Epithelial cell of esophagus (primary cell): ENCODE measurements around the gene PPM1E.
A peak's percentile ranks its signal among the peaks of the same experiment; 100 is the strongest.
"Not testable (repeated sequence)": the region's sequence is repeated elsewhere in the genome, so short reads cannot be mapped to it uniquely, and the experiment has no call there.

Source experiments
- DNase-seq: peaks from one replicate; pipeline ENCODE4 v3.0.0; 2010; ENCODE audit warnings: low read depth
- H3K4me3 ChIP-seq: 2 replicates; pipeline ENCODE4 v1.5.1; 2011; ENCODE audit warnings: mild to moderate bottlenecking, low read length, control low read depth
- TF ChIP-seq, protein P1 (sequence below): IDR thresholded peaks from 2 replicates; pipeline ENCODE4 v1.5.1; 2011; ENCODE audit warnings: low read depth, mild to moderate bottlenecking, low read length, control low read depth, inconsistent platforms; ENCODE audit not compliant: insufficient read depth; ENCODE audit errors: missing control alignments

Gene PPM1E

DNA sequence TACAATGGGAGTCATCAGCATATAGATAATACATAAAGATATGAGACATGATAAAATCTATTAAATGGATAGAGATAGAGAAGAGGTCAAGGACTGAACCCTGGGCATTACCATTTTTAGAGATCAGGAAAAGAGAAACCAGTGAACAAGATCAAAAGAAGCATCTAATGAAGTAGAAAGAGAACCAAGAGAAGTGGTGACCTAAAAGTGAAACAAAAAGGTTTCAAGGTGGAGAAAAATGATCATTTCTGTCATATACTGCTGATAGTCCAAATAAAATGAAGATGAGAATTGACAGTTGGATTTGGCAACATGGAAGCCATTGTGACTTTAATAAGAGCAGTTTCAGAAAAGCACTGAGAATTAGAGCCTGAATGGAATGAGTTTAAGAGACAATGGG, 165.1 kb downstream of the PPM1E start:
- TF ChIP-seq, protein P1, sequence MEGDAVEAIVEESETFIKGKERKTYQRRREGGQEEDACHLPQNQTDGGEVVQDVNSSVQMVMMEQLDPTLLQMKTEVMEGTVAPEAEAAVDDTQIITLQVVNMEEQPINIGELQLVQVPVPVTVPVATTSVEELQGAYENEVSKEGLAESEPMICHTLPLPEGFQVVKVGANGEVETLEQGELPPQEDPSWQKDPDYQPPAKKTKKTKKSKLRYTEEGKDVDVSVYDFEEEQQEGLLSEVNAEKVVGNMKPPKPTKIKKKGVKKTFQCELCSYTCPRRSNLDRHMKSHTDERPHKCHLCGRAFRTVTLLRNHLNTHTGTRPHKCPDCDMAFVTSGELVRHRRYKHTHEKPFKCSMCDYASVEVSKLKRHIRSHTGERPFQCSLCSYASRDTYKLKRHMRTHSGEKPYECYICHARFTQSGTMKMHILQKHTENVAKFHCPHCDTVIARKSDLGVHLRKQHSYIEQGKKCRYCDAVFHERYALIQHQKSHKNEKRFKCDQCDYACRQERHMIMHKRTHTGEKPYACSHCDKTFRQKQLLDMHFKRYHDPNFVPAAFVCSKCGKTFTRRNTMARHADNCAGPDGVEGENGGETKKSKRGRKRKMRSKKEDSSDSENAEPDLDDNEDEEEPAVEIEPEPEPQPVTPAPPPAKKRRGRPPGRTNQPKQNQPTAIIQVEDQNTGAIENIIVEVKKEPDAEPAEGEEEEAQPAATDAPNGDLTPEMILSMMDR: no peak
- DNase-seq: no peak
- no peak overlapping the region for H3K4me3 ChIP-seq

DNA sequence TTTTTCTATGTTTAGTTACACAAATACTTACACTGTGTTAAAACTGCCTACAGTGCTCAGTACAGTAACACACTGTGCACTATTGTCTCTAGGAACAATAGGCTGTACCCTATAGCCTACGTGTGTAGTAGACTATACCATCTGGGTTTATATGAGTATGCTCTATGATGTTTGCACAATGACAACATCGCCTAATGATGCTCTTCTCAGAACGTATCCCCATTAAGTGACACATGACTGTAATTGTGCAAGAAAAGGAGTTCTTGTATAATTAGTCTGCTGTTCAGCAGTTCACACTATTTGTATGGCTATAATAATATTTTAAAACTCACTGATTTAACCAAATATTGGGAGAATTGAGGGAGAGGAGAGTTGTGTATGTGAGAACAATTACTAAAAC, 177.3 kb downstream of the PPM1E start:
- H3K4me3 ChIP-seq: no peak overlapping the region
- TF ChIP-seq, protein P1: no peak
- DNase-seq: peak; percentile 51

DNA sequence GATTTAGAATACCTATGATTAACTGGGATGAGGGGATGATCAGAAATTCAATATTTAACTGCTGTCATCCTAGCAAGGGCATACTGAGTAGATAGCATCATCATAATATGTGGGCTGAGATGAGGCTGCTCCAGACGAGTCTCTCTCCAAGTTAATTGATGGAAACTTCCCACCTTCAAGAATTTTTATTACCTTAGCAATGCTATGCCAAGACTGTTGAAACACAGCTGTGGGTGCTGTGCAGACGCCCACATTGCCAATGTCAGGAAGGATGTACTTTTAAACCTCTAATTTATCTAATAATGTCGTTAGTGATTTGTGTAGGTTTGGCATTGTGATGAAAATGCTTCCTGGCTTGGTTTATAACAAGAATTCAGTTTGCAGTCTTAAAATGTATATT, 180.6 kb downstream of the PPM1E start:
- no peak for DNase-seq
- no peak overlapping the region for H3K4me3 ChIP-seq
- TF ChIP-seq, protein P1: no peak

DNA sequence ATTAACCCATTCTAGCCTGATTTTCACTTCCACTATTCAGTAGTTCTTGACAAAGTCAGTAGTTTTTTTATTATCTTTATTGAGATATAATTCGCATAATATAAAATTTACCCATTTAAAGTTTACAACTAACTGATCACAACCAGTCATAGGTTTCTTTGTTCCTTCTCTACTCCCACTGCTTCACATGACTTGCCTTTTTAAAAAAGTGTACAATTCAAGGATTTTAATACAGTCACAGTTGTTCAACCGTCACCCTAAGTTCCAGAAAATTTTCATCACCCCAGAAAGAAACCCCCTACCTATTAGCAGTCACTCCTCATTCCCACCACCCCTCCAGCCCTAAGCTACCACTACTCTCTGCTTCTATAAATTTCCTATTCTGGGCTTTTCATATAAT, 188.5 kb downstream of the PPM1E start:
- no peak overlapping the region for H3K4me3 ChIP-seq
- TF ChIP-seq, protein P1: no peak
- DNase-seq: no peak

DNA sequence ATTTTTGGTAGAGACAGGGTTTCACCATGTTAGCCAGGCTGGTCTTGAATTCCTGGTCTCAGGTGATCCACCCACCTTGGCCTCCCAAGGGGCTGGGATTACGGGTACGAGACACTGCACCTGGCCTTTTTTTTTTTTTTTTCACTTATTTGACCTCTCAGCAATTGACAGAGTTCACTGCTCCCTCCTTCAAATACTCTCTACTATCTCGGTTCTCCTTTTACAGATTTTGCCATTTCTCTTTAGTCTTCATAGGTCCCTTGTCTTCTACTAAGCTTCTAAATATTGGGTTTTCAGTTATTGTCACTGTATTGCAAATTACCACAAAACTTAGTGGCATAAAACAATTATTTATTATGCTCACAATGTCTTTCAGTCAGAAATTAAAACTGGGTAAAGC, 191.8 kb downstream of the PPM1E start:
- no peak for DNase-seq
- H3K4me3 ChIP-seq: no peak overlapping the region
- TF ChIP-seq, protein P1: no peak

DNA sequence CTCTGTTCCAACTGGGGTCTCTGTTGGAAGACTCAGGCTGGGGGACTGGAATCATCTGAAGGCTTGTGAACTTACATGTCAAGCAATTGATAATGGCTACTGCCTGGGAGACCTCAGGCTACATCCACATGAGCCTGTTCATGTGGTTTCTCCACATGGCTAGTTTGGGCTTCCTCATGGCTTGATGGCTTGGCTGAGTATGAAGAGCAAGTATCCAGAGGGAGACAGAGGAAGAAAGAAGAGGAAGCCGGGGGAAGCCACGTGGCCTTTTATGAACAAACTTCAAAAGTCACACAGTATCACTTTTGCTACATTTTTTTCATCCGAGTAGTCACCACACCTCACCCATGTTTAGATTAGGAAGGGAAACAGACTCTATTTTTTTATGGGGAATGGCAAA, 192.2 kb downstream of the PPM1E start:
- TF ChIP-seq, protein P1: no peak
- no peak overlapping the region for H3K4me3 ChIP-seq
- DNase-seq: no peak

DNA sequence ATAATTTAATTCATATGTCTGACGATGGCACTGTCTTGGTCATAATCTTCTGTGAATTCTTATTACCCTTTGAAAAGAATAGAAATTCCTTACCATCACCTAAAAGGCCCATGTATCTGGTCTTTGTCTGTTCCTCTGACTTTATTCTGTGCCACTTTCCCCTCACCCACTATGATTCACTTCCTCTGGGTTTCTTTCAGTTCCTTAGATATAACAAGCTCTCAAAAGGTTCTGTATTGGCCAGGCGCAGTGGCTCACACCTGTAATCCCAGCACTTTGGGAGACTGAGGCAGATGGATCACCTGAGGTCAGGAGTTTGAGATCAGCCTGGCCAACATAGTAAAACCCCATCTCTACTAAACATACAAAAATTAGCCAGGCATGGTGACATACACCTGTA, 198.7 kb downstream of the PPM1E start:
- not testable (repeated sequence) for H3K4me3 ChIP-seq, DNase-seq
